Esophagus muscularis mucosa (tissue), 4 donors: Measurements from ENCODE around the gene TMEM238L. TPM values are rescaled to one million over a fixed set of nuclear protein-coding genes. Genes with fewer than 3 reads are reported as not detected.

Experiments used
- DNase-seq: peaks from one replicate; pipeline ENCODE4 v3.0.0-alpha.2; 2017; ENCODE audit errors: extremely low spot score
- H3K27ac ChIP-seq, 4 donors: fragments of 200-600 bp; sonication (generic); replicated peaks in 1 of 4; 1 replicate in 3 of 4; 2 replicates in 1 of 4; pipeline ENCODE4 v1.5.1; 2016 to 2019; ENCODE audit warnings: mild to moderate bottlenecking in 1 of 4
- H3K27me3 ChIP-seq, 4 donors: fragments of 200-600 bp; sonication (generic); one replicate each; pipeline versions ENCODE4 v1.5.1 to v1.6.0; 2016 to 2019
- H3K36me3 ChIP-seq, 4 donors: fragments of 200-600 bp; sonication (generic); one replicate each; pipeline ENCODE4 v1.5.1; 2016 to 2019
- H3K4me1 ChIP-seq, 4 donors: fragments of 200-600 bp; sonication (generic); one replicate each; pipeline ENCODE4 v1.5.1; 2016 to 2019
- H3K4me3 ChIP-seq, 4 donors: fragments of 200-600 bp; sonication (generic); 1 replicate in 2 of 4; 2 replicates in 2 of 4; pipeline ENCODE4 v1.5.1; 2016 to 2019; ENCODE audit warnings: mild to moderate bottlenecking in 4 of 4, moderate library complexity in 1 of 4
- H3K9me3 ChIP-seq, 4 donors: fragments of 200-600 bp; sonication (generic); 1 replicate in 3 of 4; 2 replicates in 1 of 4; pipeline ENCODE4 v1.5.1; 2016 to 2019
- EP300 ChIP-seq: sonication (generic); formaldehyde crosslinking; IDR thresholded peaks from one replicate; pipeline ENCODE4 v1.6.1; 2017; ENCODE audit warnings: antibody characterized with exemption
- POLR2A ChIP-seq: fragments of 450-650 bp; IDR thresholded peaks from one replicate; pipeline ENCODE4 v1.6.1; 2017; ENCODE audit warnings: antibody characterized with exemption, moderate library complexity, mild to moderate bottlenecking, low read depth
- POLR2AphosphoS5 ChIP-seq, 2 donors: sonication (generic); formaldehyde crosslinking; IDR thresholded peaks; one replicate each; pipeline ENCODE4 v1.6.1; 2017; ENCODE audit warnings: antibody characterized with exemption in 2 of 2
- WGBS: methylation state at CpG from one replicate; pipeline ENCODE4 v1.1.5; 2018; 5-methylcytosine and 5-hydroxymethylcytosine counted together
- intact Hi-C: fragments of 100-400 bp; cut with DNase I; formaldehyde crosslinking; loops from one replicate; pipeline ENCODE4 v1.15.1; 2023
- total RNA-seq, 4 donors: library from RNA; depleted of rRNA; stranded (reverse); fragments of >200 nt; gene quantifications; one replicate each; pipeline versions ENCODE4 v1.1.0 to v1.2.1, GENCODE V29; 2016
- TF ChIP-seq, protein P1 (sequence below), 3 experiments: fragments of 200-600 bp in 2 of 3; fragments of 450-650 bp in 1 of 3; sonication (generic) in 2 of 3; IDR thresholded peaks; one replicate each; pipeline ENCODE4 v1.5.1; 2017 to 2019; ENCODE audit warnings: antibody characterized with exemption in 3 of 3, mild to moderate bottlenecking in 2 of 3, moderate library complexity in 1 of 3

The TMEM238L gene
- total RNA-seq, 4 donors from 2014 or later: not detected

DNA sequence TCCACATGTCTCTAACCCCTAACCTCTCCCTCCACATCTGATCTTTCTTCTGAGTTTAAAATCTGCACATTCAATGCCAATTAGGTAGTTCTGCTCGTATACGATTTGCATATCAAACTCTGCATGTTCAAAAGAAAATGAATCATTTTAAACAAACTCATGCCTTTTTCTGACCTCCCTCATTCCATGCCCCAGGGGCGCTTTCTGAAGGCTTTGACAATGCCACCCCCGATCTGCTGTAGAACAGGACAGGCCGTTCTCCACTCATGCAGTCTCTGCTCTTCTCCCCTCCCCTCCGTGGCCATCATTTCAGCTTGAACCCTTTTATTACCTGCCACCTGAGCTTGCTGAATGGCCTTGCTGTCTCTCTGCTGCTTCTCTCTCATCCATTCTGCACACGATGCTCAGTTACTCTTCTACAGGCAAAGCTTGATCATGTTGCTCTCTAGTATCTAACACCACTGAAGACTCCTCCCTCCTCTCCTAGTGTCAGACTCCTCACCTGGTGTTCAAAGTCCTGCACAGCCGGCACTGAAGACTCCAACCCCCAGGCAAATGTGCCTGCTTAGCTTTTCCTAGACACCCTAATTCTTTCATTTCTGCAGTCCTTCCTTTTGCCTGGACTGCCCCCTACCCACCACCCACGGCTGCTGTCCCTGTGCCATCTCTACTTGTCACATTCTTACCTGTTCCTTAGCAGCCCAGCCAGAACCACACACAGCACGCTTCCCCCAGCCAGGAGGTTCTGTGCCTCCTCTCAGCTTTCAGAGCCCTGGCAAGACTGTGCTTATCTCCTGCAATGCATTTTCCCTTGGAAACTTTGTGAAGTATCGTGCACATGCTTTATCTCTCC, 6.2 kb downstream of the TMEM238L start:
- no peak for DNase-seq
- no peaks in the 10 kb centered on the region for H3K27me3 ChIP-seq
- WGBS: 70% methylated on average over 11 of the region's 11 CpGs
- no peak overlapping the region for H3K27ac ChIP-seq
- H3K36me3 ChIP-seq: no peaks in the 10 kb centered on the region
- H3K4me1 ChIP-seq: peaks cover 0 to 9% (median 7%) of the 10 kb centered on the region in 4 donors
- no peaks in the 10 kb centered on the region for H3K9me3 ChIP-seq
- H3K4me3 ChIP-seq: no peak overlapping the region
- TF ChIP-seq, protein P1, sequence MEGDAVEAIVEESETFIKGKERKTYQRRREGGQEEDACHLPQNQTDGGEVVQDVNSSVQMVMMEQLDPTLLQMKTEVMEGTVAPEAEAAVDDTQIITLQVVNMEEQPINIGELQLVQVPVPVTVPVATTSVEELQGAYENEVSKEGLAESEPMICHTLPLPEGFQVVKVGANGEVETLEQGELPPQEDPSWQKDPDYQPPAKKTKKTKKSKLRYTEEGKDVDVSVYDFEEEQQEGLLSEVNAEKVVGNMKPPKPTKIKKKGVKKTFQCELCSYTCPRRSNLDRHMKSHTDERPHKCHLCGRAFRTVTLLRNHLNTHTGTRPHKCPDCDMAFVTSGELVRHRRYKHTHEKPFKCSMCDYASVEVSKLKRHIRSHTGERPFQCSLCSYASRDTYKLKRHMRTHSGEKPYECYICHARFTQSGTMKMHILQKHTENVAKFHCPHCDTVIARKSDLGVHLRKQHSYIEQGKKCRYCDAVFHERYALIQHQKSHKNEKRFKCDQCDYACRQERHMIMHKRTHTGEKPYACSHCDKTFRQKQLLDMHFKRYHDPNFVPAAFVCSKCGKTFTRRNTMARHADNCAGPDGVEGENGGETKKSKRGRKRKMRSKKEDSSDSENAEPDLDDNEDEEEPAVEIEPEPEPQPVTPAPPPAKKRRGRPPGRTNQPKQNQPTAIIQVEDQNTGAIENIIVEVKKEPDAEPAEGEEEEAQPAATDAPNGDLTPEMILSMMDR (IDR thresholded peaks at IDR 0.05): no peak
- no peak for TF ChIP-seq EP300
- intact Hi-C loops: no loop called here

DNA sequence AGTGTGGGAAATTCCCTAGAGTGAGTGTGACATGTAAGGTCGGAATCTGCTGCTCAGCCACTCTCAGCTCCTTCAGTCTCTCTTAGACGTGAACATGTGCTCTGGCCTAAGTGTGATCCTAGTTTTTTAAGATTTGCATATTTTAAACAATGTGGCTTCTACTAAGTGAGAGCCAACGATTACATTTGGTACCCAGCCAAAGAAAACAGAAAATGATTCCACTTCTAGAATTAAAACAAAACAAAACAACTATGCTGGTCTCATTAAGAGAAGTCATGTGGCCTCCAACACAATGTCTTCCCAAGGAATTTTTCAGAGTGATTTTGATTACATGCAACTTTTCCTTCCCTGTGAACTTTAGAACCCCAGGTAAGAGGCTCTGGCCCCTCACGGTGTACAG, 10.1 kb downstream of the TMEM238L start:
- WGBS: 41% methylated on average over 4 of the region's 4 CpGs
- TF ChIP-seq EP300: no peak
- TF ChIP-seq POLR2A: no peak
- no peak for TF ChIP-seq POLR2AphosphoS5 (IDR thresholded peaks at IDR 0.05)
- TF ChIP-seq, protein P1 (IDR thresholded peaks at IDR 0.05): no peak
- H3K9me3 ChIP-seq: no peaks in the 10 kb centered on the region
- H3K4me1 ChIP-seq: peaks cover 9 to 26% (median 18%) of the 10 kb centered on the region in 4 donors
- H3K27me3 ChIP-seq: no peaks in the 10 kb centered on the region
- no peak for DNase-seq
- no peaks in the 10 kb centered on the region for H3K36me3 ChIP-seq
- intact Hi-C loops: no loop called here
- no peak overlapping the region for H3K4me3 ChIP-seq
- H3K27ac ChIP-seq: no peak overlapping the region

DNA sequence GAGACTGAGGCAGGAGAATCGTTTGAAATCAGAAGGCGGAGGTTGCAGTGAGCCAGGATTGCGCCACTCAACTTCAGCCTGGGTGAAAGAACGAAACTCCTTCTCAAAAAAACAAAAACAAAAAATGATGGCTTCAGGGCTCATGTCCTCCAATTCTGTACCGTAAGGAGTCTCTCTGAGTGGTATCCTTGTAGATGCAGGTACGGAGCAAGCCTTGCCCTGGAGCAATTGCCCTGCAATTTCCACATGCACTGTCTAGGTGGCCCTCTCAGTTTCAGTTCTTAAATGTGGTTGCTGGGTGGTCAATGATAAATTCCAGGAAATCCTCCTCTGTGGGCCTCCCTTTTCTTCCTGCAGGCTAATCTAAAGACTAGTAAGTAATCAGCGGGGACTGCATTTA, 10.6 kb downstream of the TMEM238L start:
- Histone ChIP-seq H3K36me3 (no peaks in the 10 kb centered on the region), H3K27ac (no peak overlapping the region), H3K27me3 (no peaks in the 10 kb centered on the region), H3K4me1 (peaks cover 9 to 25% (median 16%) of the 10 kb centered on the region in 4 donors), H3K9me3 (no peaks in the 10 kb centered on the region), H3K4me3 (no peak overlapping the region)
- WGBS: 86% methylated on average over 7 of the region's 7 CpGs
- intact Hi-C loops: no loop called here
- no peak for DNase-seq
- TF ChIP-seq, protein P1 (IDR thresholded peaks at IDR 0.05): no peak
- TF ChIP-seq POLR2A (no peak), POLR2AphosphoS5 (IDR thresholded peaks at IDR 0.05) (no peak), EP300 (no peak)

DNA sequence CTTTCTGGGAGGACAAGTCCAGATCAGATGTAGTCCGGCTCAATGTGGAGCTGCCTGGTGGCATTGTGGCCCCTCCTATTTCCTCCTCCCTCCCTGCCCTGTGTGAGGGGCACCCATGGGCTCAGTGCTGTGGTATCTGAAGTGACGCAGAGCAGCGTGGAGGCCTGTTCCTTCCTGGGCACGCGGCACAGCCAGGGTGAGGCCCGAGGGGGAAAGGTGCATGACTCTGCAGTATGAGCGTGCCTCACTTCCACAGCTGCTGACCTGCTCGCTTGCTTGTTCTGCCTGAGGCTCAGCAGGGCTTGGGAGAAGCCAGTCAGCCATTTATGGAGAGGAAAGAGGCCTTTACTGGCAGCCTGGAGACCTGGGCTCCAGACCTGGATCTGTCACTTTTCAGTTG, 11.7 kb downstream of the TMEM238L start:
- intact Hi-C loops: no loop called here
- H3K27ac ChIP-seq: no peak overlapping the region
- no peak for DNase-seq
- no peaks in the 10 kb centered on the region for H3K36me3 ChIP-seq
- H3K27me3 ChIP-seq: no peaks in the 10 kb centered on the region
- TF ChIP-seq, protein P1 (IDR thresholded peaks at IDR 0.05): no peak
- TF ChIP-seq POLR2A: no peak
- TF ChIP-seq POLR2AphosphoS5 (IDR thresholded peaks at IDR 0.05): no peak
- no peak for TF ChIP-seq EP300
- no peak overlapping the region for H3K4me3 ChIP-seq
- peaks cover 6 to 20% (median 11%) of the 10 kb centered on the region in 4 donors for H3K4me1 ChIP-seq
- no peaks in the 10 kb centered on the region for H3K9me3 ChIP-seq
- 80% methylated on average over 1 of the region's 8 CpGs for WGBS
